ENCODE data around the gene IVL.

IVL gene
- 0 to 0.44 (median 0) reads per million in 17 experiments for total RNA-seq

DNA sequence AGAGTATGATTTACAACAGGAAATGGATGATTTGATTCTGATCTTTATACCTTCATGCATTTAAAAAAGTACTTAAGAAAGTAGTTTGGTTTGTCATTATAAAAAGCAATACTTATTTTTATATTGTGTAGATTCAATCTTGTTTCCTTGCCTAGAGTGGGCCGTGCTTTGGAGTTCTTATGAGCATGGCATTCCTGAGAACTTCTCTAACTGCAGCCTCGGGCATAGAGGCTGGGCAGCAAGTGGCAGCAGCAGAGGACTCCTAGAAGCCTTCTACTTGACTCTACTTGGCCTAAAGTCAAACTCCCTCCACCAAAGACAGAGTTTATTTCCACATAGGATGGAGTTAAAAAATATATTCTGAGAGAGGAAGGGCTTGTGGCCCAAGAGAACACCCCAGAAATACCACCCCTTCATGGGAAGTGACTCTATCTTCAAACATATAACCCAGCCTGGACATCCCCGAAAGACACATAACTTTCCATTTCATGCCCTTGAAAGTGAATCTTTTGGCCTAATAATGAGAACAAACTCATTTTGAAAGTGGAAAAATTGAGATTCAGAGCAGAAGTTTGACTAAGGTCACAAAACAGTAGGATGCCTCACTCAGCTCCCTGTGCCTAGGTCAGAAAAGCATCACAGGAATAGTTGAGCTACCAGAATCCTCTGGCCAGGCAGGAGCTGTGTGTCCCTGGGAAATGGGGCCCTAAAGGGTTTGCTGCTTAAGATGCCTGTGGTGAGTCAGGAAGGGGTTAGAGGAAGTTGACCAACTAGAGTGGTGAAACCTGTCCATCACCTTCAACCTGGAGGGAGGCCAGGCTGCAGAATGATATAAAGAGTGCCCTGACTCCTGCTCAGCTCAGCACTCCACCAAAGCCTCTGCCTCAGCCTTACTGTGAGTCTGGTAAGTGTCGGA, at the start of gene IVL:
IVL (plus strand) TSS at position 861 of the 916 bp plus-strand sequence. CDS start 1,252 bp downstream, outside the sequence.
- no peak for DNase-seq

GRCh38 chr1:152859696-152860095, 48.6 kb upstream of the IVL start, which contains the start of gene LCE7A:
Gene LCE7A (plus strand): TSS chr1:152859996. CDS start chr1:152860698, 702 bp downstream.
- no peak for DNase-seq

- no peak for DNase-seq
These were observed 48.2 kb upstream of the IVL start for GRCh38 chr1:152860129-152860528.

- DNase-seq: no peak
These were observed 47.0 kb upstream of the IVL start for GRCh38 chr1:152861374-152861773.

- DNase-seq: no peak
These were observed 43.9 kb upstream of the IVL start for GRCh38 chr1:152864443-152864842.

- DNase-seq: no peak
These were observed 42.0 kb upstream of the IVL start for GRCh38 chr1:152866321-152866720.

DNA sequence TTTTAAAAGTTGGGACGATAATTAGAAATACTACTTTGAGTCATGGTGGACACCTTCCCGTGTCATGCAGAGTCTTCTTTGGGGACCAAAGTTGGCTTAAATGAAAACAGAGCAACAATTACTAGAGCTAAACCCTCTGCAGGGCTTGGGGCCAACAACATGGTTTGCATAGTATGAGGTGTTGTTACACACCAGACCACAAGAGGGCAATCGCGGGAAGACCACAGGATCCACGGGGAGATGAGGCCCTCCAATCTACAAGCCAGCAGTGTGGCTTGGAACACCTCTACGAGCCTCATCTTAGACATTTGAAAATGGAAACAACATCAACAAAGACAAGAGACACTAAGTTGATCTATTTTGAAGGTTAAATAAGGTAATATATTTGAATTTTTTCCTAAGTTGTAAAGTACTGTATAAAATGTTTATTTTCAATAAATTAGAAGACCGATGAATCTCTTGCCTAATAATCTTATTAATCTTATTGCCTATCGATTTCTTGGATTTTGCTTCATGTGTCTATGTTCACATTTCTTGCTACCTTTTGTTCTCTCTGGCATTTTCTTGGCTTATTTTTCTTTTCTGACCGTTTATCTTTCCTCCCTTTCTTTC, 38.4 kb upstream of the IVL start:
- DNase-seq: peak; percentile 67 to 85 (median 80)

- peak; percentile 11 to 37 (median 30) for DNase-seq
These were observed 37.3 kb upstream of the IVL start for GRCh38 chr1:152870831-152871730.

DNA sequence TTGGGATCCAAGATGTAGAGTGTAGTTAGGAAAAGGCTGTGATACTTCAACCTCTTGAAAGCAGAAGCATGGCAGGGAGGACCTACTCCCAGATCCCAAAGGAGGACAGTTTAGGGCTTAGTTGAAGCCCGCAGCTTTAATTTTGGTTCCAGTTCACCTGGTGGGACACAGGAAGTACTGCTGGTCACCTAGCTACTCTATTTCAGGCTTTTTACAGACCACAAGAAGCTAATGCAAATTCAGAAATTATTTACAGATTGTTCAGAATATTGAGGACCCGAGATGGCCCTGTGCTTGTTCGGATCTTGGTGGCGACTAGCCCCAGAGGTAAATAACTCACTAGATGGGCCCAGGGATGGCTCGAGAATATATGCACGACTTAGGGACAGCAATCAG, 36.6 kb upstream of the IVL start:
- no peak for DNase-seq

DNA sequence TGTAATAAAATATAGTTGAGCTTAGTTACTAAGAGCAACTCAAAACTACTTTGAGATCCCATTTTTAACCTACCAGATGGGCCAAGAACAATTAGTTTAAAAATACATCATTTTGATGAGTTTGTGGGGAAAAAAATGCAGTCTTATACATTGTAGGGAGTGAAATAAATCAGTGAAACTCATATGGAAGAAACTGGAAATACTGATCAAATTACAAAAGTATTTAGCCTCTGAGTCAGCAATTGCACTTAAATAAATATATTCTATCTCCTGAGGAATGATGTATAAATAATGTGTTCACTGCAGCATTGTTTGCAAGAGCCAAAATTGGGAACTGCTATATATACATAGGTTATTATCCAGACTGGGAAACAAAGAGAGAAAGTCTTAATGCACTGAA, 34.9 kb upstream of the IVL start:
- no peak for DNase-seq

DNA sequence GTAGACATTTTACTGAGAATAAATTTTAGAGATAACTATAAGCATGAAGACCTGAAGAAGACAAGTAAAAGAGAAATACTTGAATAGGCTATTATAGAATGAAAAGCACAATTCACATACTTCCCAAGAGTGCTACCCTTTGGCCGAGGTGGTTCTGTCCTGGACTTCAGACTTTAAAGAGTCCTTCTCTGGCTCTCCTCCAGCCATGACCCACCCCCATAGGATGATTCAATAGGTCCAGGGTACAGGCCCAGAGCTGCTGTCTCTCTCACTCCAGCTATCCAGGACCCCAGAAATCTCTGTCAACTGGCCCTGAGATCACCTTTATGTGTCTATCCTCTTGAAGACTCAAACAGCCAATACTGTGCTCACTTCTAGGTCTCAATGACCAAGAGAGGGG, 31.5 kb upstream of the IVL start:
- DNase-seq: no peak

- peak; percentile 30 to 61 (median 38) for DNase-seq
These were observed 30.3 kb upstream of the IVL start, which contains the start of gene SMCP for GRCh38 chr1:152878042-152878441. Gene SMCP (plus strand): TSS chr1:152878322. CDS start chr1:152884423, 6,101 bp downstream.

DNA sequence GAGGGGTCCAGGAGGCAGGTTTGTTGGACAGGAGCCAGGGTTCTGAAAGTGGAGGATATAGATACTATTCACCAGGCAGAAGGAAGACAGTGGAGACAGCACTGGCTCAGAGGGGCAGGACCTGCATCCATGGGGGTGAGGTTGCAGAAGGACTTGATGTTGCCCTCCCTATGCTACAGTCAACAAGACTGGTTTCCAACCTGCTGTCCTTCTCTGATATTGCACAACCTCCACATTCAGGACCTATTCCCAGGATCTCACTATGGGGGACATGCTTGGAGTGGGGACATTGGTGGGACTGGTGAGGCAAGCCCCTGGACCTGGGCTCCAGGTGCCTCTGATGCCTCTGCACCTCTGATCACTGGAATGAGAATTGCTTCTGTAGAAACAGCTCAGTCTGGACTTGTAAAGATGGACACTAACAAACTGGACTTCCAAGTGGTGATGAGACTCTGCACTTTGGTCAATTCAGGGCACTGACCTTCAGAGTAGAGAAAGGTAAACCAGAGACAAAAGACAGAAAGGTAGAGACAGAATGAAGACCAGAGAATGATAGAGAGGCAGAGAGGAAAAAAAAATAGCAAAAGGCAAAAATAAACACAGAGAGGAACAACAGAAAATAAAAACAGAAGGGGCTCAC, 28.7 kb upstream of the IVL start:
- no peak for DNase-seq

DNA sequence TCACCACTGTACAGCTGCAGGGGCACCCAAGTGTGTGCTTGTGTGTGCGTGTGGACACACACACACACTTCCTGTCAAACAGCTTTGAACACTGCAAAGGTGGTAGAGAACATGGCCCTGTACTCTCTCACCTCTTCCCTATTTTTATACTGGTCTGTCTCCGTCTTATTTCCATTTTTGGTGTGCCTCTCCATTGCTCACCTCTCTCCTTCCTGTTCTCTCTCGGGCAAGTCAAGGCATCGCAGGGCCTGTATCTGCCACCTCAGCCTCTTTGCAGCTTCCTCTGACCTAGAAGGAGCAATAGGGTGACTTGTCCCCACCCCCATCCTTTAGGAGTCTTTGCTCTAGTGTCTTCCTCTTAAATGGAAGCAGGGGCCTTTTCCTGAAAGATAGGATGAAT, 28.0 kb upstream of the IVL start:
- no peak for DNase-seq

- no peak for DNase-seq
These were observed 27.4 kb upstream of the IVL start for GRCh38 chr1:152880907-152881306.

DNA sequence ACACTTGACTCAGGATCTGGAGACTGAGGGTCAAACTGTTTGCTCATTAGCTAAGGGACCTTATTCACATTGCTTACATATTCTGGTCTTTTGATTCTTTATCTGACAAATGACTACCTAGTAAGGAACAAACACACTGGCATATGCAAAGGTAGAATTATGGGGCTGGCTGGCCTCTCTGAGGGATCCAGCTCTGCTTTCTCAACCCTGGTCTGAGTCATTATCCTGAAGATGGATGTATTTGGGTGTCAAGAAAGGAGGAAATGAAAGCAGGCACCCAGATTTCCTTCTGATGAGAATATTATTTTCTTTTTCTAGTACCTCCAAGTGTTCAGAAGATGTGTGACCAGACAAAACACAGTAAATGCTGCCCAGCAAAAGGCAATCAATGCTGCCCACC, 24.3 kb upstream of the IVL start:
- peak in 2 of 4 experiments; percentile 5 to 8 for DNase-seq

DNA sequence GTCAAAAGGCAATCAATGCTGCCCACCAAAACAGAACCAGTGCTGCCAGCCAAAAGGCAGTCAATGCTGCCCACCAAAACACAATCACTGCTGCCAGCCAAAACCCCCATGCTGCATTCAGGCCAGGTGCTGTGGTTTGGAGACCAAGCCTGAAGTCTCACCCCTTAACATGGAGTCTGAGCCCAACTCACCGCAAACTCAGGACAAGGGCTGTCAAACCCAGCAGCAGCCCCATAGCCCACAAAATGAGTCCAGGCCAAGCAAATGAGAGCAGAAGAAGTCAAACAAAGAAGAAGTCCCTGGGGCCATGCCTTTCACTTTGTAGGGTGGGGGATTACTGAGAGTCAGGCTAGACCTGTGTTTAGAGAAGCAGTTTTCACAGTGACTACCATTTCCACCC, 23.8 kb upstream of the IVL start:
- no peak for DNase-seq

DNA sequence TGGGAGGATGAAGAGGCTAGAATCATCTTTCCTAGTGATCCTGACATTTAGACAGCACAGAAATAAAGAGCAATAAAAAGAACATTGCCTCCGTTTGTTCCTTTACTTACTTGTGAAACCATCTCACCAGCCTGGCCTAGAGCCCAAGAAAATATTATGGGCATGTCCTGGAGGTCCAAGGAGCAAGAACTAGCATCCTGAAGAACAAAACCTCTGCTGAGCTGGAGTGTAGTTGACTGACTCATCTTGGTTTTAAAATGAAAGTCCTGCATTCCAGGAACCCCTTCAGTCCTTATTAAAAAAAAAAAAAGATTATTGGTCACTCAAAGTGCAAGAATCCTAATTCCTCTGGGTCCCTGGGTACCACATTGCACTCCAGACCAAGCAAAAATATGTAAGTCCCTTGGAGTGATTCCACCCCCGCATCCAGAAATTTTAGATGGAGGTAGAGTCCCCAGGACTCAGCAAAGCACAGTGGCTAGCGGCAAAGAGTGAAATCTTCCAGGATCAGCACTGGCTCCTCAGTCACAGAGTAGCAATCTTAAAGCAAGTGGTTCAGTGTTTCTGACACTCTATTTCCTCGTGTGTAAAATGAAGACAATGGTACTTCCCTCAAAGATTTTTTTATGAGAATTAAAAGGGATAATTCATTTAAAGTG, 23.3 kb upstream of the IVL start:
- DNase-seq: no peak

GRCh38 chr1:152886085-152886484, 22.3 kb upstream of the IVL start:
- no peak for DNase-seq

DNA sequence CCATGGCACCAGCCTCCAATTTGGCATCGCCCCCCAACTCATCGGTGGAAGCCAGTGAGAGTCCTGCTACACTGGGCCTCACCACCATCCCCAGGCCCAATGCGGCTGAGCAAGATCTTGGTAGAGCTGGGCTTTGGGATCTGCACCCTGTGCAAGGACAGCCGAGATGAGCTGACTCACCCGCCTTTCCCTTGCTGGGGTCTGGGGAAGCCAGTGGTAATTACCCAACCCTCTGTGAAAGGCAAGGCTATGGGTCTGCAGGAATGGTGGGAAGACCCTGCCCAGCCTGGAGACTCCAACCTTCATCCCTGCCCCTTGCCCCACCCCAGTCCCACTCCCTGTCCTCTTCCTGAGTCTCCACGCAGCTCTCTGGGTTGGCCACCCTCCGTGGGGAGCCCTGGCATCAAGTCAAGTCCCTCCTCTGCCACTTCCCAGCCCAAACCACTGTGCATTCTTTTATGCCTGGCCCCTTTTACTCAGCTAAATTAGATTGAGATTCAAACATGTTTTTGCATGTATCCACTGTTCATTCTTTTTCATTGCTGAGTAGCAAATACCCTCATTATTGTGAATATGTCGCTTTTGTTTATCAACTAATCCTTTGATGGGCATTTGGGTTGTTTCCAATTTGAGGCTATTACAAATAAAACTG, 21.5 kb upstream of the IVL start:
- no peak for DNase-seq

- no peak for DNase-seq
These were observed 20.2 kb upstream of the IVL start for GRCh38 chr1:152888126-152888525.

All from suppressor macrophage (primary cell).